Sigmoid colon (tissue), 7 donors: Measurements from ENCODE around the gene PICK1. TPM values are rescaled to one million over a fixed set of nuclear protein-coding genes. Genes with fewer than 3 reads are reported as not detected.

Source experiments
- DNase-seq: peaks from one replicate; pipeline ENCODE4 v3.0.0-alpha.2; 2019
- H3K27ac ChIP-seq, 4 donors: fragments of 200-600 bp; sonication (generic); one replicate each; pipeline ENCODE4 v1.5.1; 2016 to 2019; ENCODE audit warnings: mild to moderate bottlenecking in 1 of 4
- H3K27me3 ChIP-seq, 3 donors: fragments of 200-600 bp; sonication (generic); one replicate each; pipeline ENCODE4 v1.5.1; 2019; ENCODE audit warnings: mild to moderate bottlenecking in 1 of 3
- H3K36me3 ChIP-seq, 4 donors: fragments of 200-600 bp; sonication (generic); one replicate each; pipeline ENCODE4 v1.5.1; 2016 to 2019
- H3K4me1 ChIP-seq, 4 donors: fragments of 200-600 bp; sonication (generic); one replicate each; pipeline ENCODE4 v1.5.1; 2017 to 2019
- H3K4me3 ChIP-seq, 4 donors: fragments of 200-600 bp; sonication (generic); one replicate each; pipeline ENCODE4 v1.5.1; 2017 to 2019; ENCODE audit warnings: mild to moderate bottlenecking in 2 of 4, moderate library complexity in 1 of 4
- H3K9me3 ChIP-seq, 4 donors: fragments of 200-600 bp in 3 of 4; sonication (generic) in 3 of 4; one replicate each; pipeline versions ENCODE4 v1.5.1 to v1.6.1; 2013 to 2019
- CTCF ChIP-seq, 4 experiments: fragments of 450-650 bp in 3 of 4; fragments of 200-600 bp in 1 of 4; IDR thresholded peaks; one replicate each; pipeline ENCODE4 v1.5.1; 2016 to 2019; ENCODE audit warnings: antibody characterized with exemption in 4 of 4, mild to moderate bottlenecking in 3 of 4, moderate library complexity in 2 of 4
- EP300 ChIP-seq, 4 donors: sonication (generic); formaldehyde crosslinking; IDR thresholded peaks; one replicate each; pipeline ENCODE4 v1.6.1; 2017; ENCODE audit warnings: antibody characterized with exemption in 4 of 4
- POLR2A ChIP-seq, 2 donors: fragments of 450-650 bp; IDR thresholded peaks; one replicate each; pipeline ENCODE4 v1.6.1; 2016; ENCODE audit warnings: antibody characterized with exemption in 2 of 2, mild to moderate bottlenecking in 2 of 2, moderate library complexity in 2 of 2
- POLR2AphosphoS5 ChIP-seq, 4 donors: sonication (generic); formaldehyde crosslinking; IDR thresholded peaks; one replicate each; pipeline ENCODE4 v1.6.1; 2017; ENCODE audit warnings: antibody characterized with exemption in 4 of 4
- WGBS, 2 donors: extraction: QIAGEN DNeasy Blood & Tissue Kit; methylation state at CpG; one replicate each; pipeline ENCODE4 v1.1.7; 2013; 5-methylcytosine and 5-hydroxymethylcytosine counted together
- intact Hi-C: fragments of 100-400 bp; cut with DNase I; formaldehyde crosslinking; loops from one replicate; pipeline ENCODE4 v1.15.1; 2023
- polyA plus RNA-seq, 3 donors: library from polyadenylated mRNA; stranded (reverse); fragments of 200-250 nt; gene quantifications; one replicate each; pipeline ENCODE4 v1.2.3, GENCODE V29; 2013
- total RNA-seq, 4 donors: library from RNA; depleted of rRNA; stranded (reverse); fragments of >200 nt; gene quantifications; one replicate each; pipeline ENCODE4 v1.1.0, GENCODE V29; 2016
- donor health status: healthy with polysubstance abuse.
- donor health status: Bipolar disorder and iron deficiency.
- donor health status: healthy.

The PICK1 gene
- total and polyA plus RNA-seq, 7 donors = 14.3 to 38.9 (median 21.0) TPM

- peaks cover 0 to 10% (median 0%) of the 10 kb centered on the region in 4 donors for H3K4me1 ChIP-seq
- peak overlapping the region in 3 of 4 donors; percentile 43 to 65 (median 56) for H3K27ac ChIP-seq
- no peak for DNase-seq
- H3K9me3 ChIP-seq = no peaks in the 10 kb centered on the region
- H3K36me3 ChIP-seq = no peaks in the 10 kb centered on the region
- TF ChIP-seq EP300 (IDR thresholded peaks at IDR 0.05) = no peak
- TF ChIP-seq POLR2A (IDR thresholded peaks at IDR 0.05) = no peak
- TF ChIP-seq CTCF (IDR thresholded peaks at IDR 0.05) = no peak
- TF ChIP-seq POLR2AphosphoS5 (IDR thresholded peaks at IDR 0.05) = no peak
- intact Hi-C loops = loop anchor here (5.0 to 10.0 kb wide), 3 partner anchors 52 to 454 kb away; partner anchors contain the start of gene DDX17
- WGBS, 2 donors = 93 to 94% methylated on average over 7 of the region's 7 CpGs
- no peak overlapping the region for H3K4me3 ChIP-seq
- no peaks in the 10 kb centered on the region for H3K27me3 ChIP-seq
Measured at GRCh38 chr22:38050720-38051119, 6.5 kb upstream of the PICK1 start.

- H3K4me1 ChIP-seq = peaks cover 0 to 10% (median under 1%) of the 10 kb centered on the region in 4 donors
- intact Hi-C loops = loop anchor here (5.0 to 10.0 kb wide), 3 partner anchors 51 to 454 kb away; partner anchors contain the start of gene DDX17
- H3K36me3 ChIP-seq = no peaks in the 10 kb centered on the region
- no peaks in the 10 kb centered on the region for H3K9me3 ChIP-seq
- H3K27me3 ChIP-seq = no peaks in the 10 kb centered on the region
- no peak for DNase-seq
- TF ChIP-seq CTCF (IDR thresholded peaks at IDR 0.05) = no peak
- TF ChIP-seq POLR2AphosphoS5 (IDR thresholded peaks at IDR 0.05) = no peak
- no peak for TF ChIP-seq EP300 (IDR thresholded peaks at IDR 0.05)
- no peak for TF ChIP-seq POLR2A (IDR thresholded peaks at IDR 0.05)
- 79 to 81% methylated on average over 8 of the region's 8 CpGs for WGBS, 2 donors
- H3K4me3 ChIP-seq = no peak overlapping the region
- peak overlapping the region in 3 of 4 donors; percentile 43 to 65 (median 56) for H3K27ac ChIP-seq
Measured at GRCh38 chr22:38051261-38051660, 5.9 kb upstream of the PICK1 start.

GRCh38 chr22:38051900-38052862 is 5.0 kb upstream of the PICK1 start:
- peak in 1 of 4 donors; percentile 13 for TF ChIP-seq POLR2AphosphoS5 (IDR thresholded peaks at IDR 0.05)
- TF ChIP-seq EP300 (IDR thresholded peaks at IDR 0.05) = no peak
- TF ChIP-seq POLR2A (IDR thresholded peaks at IDR 0.05) = no peak
- TF ChIP-seq CTCF (IDR thresholded peaks at IDR 0.05) = peak; percentile 84 to 91 (median 86)
- Histone ChIP-seq H3K4me1 (peaks cover 0 to 16% (median 6%) of the 10 kb centered on the region in 4 donors), H3K4me3 (no peak overlapping the region), H3K27me3 (no peaks in the 10 kb centered on the region), H3K9me3 (no peaks in the 10 kb centered on the region), H3K27ac (peak overlapping the region in 2 of 4 donors; percentile 22 to 29), H3K36me3 (no peaks in the 10 kb centered on the region)
- DNase-seq = peak; percentile 89
- 27 to 31% methylated on average over 30 of the region's 30 CpGs for WGBS, 2 donors
- intact Hi-C loops = loop anchor here (2.0 to 10.0 kb wide), 5 partner anchors 50 to 519 kb away; partner anchors contain the start of genes DDX17 and DMC1

- H3K4me3 ChIP-seq = no peak overlapping the region
- H3K36me3 ChIP-seq = peaks cover 0 to 62% (median 14%) of the 10 kb centered on the region in 4 donors
- peaks cover 0 to 2% (median 1%) of the 10 kb centered on the region in 4 donors for H3K4me1 ChIP-seq
- intact Hi-C loops = no loop called here
- H3K27ac ChIP-seq = peak overlapping the region; percentile 45 to 69 (median 61)
- TF ChIP-seq EP300 (IDR thresholded peaks at IDR 0.05) = peak in 2 of 4 donors; percentile 69 to 77
- TF ChIP-seq POLR2AphosphoS5 (IDR thresholded peaks at IDR 0.05) = peak; percentile 13 to 41 (median 23)
- TF ChIP-seq POLR2A (IDR thresholded peaks at IDR 0.05) = no peak
- TF ChIP-seq CTCF (IDR thresholded peaks at IDR 0.05) = no peak
- DNase-seq = no peak
- 80 to 85% methylated on average over 6 of the region's 6 CpGs for WGBS, 2 donors
- H3K27me3 ChIP-seq = no peaks in the 10 kb centered on the region
- no peaks in the 10 kb centered on the region for H3K9me3 ChIP-seq
Measured at GRCh38 chr22:38062791-38063190, 5.6 kb downstream of the PICK1 start.
